HuH-7.5 (cell line): ENCODE measurements around the gene RPL15.
"Not testable (repeated sequence)": the region's sequence is repeated elsewhere in the genome, so short reads cannot be mapped to it uniquely, and the experiment has no call there.

Source experiments
- DNase-seq: peaks from one replicate; pipeline ENCODE4 v3.0.0; 2011; ENCODE audit warnings: low spot score

Gene RPL15

GRCh38 chr3:23916886-23917678 is at the start of gene RPL15, which contains the start of gene NKIRAS1:
Gene RPL15 (plus strand): TSS chr3:23917132. CDS start chr3:23917860, 728 bp downstream.
Gene NKIRAS1 (minus strand): TSS chr3:23916990. CDS start chr3:23910904, 6,086 bp downstream.
- peak; percentile 92 for DNase-seq

DNA sequence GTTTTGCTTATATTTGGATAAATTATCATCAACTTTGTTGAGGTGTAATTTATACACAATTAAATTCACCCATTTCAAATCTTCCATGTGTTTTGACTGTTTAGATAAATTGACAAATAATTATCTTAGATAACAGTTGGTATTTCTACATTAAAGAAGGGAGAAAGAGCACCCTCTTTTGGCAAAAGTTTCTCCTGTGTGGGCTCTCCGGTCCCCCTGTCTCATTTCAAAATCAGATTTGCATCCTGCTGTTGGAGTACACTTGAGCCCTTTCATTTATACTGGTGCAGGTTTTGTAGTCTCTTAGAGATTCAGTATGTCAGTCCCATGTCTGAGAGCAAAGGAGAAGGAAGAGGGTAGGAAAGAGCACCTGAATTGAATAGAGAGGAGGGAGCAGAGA is 49.5 kb upstream of the RPL15 start:
- DNase-seq = no peak

GRCh38 chr3:23867838-23868237 is 49.1 kb upstream of the RPL15 start:
- no peak for DNase-seq

- no peak for DNase-seq
Measured at GRCh38 chr3:23869977-23870662, 46.8 kb upstream of the RPL15 start.

- DNase-seq = not testable (repeated sequence)
Measured at GRCh38 chr3:23870663-23871043, 46.3 kb upstream of the RPL15 start.

DNA sequence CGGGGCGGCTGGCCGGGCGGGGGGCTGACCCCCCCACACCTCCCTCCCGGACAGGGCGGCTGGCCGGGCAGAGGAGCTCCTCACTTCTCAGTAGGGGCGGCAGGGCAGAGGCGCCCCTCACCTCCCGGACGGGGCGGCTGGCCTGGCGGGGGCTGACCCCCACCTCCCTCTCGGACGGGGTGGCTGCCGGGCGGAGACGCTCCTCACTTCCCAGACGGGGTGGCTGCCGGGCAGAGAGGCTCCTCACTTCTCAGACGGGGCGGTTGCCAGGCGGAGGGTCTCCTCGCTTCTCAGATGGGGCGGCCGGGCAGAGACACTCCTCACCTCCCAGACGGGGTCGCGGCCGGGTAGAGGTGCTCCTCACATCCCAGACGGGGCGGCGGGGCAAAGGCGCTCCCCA is 45.6 kb upstream of the RPL15 start:
- not testable (repeated sequence) for DNase-seq

- no peak for DNase-seq
Measured at GRCh38 chr3:23872330-23872729, 44.6 kb upstream of the RPL15 start.

- DNase-seq = no peak
Measured at GRCh38 chr3:23873941-23874340, 43.0 kb upstream of the RPL15 start.

GRCh38 chr3:23874359-23875112 is 42.4 kb upstream of the RPL15 start:
- no peak for DNase-seq

DNA sequence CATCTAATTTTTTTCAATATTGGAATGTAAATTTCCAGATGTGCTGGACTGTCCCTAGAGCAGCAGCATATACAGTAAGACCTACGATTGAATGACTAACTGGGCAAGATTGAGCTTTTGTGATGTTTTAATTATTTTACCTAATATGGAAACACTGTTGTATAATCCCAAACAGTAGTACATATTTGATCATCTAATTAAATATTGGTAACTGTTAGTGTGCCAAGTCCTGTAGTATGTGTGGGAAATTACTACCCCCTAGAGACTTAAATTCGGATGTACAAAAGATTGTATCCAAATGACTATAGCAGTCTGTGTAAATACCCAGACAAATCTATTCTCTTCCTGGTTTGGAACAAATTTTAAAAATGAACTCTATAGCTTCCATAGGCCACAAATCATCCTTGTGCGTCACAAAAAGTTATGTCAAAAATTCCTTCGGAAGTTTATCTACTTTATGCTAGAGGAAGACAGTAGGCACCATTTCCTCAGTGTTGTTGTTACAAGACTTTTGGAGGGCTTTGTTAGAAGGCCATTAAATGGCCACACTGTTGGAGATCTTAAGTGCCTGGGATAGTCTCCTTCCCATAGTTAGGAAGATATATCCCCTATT is 41.7 kb upstream of the RPL15 start:
- DNase-seq = no peak

- DNase-seq = no peak
Measured at GRCh38 chr3:23876923-23877322, 40.0 kb upstream of the RPL15 start.

GRCh38 chr3:23877329-23877980 is 39.5 kb upstream of the RPL15 start:
- no peak for DNase-seq

GRCh38 chr3:23879485-23879884 is 37.4 kb upstream of the RPL15 start:
- DNase-seq = no peak

- no peak for DNase-seq
Measured at GRCh38 chr3:23880703-23881339, 36.1 kb upstream of the RPL15 start.

DNA sequence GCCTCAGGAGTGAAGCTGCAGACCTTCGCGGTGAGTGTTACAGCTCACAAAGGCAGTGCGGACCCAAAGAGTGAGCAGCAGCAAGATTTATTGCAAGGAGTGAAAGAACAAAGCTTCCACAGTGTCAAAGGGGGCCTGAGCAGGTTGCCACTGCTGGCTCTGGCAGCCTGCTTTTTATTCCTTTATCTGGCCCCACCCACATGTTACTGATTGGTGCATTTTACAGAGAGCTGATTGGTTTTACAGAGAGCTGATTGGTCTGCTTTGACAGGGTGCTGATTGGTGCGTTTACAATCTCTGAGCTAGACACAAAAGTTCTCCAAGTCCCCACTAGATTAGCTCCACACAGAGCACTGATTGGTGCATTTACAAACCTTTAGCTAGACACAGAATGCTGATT is 34.9 kb upstream of the RPL15 start:
- not testable (repeated sequence) for DNase-seq

DNA sequence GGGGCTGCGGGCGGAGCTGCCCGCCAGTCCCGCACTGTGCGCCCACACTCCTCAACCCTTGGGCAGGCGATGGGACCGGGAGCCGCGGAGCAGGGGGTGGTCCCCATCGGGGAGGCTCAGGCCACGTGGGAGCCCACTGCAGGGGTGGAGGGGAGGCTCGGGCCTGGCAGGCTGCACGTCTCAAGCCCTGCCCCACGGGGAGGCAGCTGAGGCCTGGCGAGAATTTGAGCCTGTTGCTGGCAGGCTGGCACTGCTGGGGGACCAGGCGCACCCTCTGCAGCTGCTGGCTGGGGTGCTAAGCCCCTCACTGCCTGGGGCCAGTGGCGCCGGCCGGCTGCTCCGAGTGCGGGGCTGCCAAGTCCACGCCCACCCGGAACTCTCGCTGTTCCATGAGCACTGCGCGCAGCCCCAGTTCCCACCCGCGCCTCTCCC is 34.4 kb upstream of the RPL15 start:
- DNase-seq = no peak

DNA sequence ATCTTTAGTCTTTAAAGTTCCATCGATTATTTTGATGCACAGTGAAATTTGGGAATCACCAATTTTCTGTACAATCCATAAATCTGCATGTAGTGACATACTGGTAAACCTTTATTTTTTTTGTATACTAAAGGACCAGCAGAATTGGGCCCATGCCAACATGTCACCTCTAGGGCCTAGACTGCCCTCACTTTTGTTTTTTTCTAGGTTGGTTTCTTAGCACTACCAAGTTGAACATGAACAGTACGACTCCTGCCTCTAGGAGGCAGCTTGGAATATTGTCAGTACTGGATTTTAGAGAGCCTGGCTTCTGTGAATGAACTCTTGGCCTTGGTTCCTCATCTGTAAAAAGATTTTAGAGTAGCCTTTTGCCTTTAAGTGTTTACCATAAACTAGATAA is 32.5 kb upstream of the RPL15 start:
- no peak for DNase-seq

DNA sequence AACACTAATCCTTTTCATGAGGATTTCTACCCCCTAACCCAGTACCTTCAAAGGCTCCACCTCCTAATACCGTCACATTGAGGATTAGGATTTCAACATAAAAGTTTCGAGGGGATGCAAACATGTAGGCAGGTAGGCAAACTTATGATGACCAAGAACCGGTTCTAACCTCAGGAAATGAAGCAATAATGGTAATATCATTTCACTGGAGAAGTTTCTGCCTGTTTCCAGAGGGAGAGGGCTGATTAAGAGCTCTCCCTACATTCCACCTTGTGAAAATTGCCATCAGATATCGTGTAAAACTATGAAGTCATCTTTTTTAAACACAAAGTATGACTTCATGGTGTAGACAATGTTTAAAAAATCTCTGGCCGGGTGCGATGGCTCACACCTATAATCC is 31.7 kb upstream of the RPL15 start:
- no peak for DNase-seq

GRCh38 chr3:23886311-23886710 is 30.6 kb upstream of the RPL15 start:
- no peak for DNase-seq

- DNase-seq = no peak
Measured at GRCh38 chr3:23888617-23889228, 28.2 kb upstream of the RPL15 start.

DNA sequence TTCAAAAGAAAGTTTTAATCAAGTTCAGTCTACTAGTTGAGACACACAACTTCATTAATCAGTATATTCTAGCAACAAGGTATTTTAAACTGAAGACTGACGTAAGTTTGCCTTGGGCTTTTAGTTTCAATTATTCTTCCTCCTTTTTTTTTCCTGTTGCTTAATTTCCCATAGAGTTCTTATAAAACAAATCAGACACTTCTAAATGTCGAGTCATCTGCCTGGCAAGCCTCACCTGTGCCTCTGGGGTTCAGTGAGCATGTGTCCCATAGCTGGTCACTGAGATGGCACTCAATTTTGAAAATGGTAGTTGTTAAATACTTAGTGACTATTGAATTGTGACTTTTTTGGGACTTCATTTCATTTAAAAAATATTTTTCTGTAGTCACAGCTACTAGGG is 27.5 kb upstream of the RPL15 start:
- DNase-seq = no peak
